Measurements from ENCODE around the gene CHRNG.
"Not testable (repeated sequence)": the region's sequence is repeated elsewhere in the genome, so short reads cannot be mapped to it uniquely, and the experiment has no call there.

The CHRNG gene

GRCh38 chr2:232527905-232528470 lies 11.5 kb upstream of the CHRNG start:
- no peak for DNase-seq (ENCODE audit: low read depth in 1 of 2, low spot score in 1 of 2)

- DNase-seq (ENCODE audit: low read depth in 1 of 2, low spot score in 1 of 2) = no peak
Measured at GRCh38 chr2:232528746-232529460, 10.6 kb upstream of the CHRNG start.

DNA sequence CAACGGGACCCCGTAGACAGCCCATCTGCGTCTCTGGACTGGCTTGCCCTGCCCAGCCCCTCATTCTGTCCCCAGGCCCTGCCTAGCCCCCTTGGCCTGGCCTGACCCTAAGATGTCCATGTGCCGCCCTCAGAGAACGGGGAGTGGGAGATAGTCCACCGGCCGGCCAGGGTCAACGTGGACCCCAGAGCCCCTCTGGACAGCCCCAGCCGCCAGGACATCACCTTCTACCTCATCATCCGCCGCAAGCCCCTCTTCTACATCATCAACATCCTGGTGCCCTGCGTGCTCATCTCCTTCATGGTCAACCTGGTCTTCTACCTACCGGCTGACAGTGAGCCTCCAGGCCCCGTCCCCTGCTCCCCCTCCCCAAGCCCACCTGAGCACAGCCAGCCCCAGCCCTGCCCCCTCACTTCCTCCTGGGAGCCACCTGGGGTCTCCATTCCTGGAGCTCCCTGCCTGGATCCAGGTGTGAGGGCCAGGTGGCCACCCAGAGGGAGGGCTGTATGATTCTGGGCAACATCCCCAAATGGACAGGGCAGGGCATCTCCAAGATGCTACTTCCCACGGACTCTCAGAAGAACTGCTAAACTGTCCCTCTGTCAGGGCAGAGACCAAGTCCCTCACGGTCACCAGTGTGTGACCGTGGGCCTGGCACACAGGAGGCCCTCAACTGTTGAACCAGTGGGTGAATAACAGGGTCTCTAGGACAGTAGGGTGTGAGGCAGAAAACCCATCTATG lies 9.5 kb upstream of the CHRNG start:
- no peak for DNase-seq (ENCODE audit: low read depth in 1 of 2, low spot score in 1 of 2)

DNA sequence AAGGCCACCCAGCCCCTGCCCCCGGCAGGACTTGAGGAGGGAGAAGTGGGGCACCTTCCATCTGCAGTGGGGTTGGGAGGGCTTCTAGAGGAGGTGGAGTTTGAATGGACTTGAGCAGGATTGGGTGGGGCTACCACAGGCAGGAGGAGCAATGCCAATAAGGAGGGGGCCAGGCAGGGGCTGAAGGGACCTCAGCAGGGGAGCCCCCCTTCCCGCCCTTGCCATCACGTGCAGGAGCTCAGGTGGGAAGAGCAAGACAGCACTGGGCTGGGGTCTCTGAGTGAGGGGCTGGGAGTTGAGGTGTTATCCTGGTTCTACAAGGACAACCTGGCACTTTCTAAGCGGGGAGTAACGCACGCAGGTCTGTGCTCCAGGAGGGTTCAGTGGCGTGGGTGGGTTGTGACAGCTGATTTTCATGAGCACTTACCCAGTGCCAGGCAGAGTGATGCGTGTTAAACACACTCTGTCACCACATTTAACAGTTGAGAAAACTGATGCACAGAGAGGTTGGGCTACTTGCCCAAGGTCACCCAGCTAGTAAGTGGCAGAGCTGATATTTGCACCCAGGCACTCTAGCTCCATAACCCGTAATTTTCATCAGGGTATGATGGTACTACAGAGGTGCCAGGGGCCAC lies 8.7 kb upstream of the CHRNG start:
- DNase-seq (ENCODE audit: low read depth in 1 of 2, low spot score in 1 of 2) = no peak

GRCh38 chr2:232532419-232532818 lies 7.1 kb upstream of the CHRNG start:
- no peak for DNase-seq (ENCODE audit: low read depth in 1 of 2, low spot score in 1 of 2)

DNA sequence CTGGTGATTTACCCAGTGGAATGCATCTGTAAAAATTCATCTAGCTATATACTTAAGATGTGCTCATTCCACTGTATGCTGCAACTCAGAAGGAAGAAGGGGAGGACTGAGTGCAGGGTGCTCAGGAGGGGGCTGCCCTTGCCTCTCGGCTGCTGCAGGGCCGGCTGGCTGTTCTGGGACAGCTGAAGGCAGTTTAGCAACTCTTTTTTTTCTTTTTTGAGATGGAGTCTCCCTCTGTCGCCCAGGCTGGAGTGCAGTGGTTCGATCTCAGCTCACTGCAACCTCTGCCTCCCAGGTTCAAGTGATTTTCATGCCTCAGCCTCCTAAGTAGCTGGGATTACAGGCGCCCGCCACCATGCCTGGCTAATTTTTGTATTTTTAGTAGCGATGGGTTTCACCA lies 6.7 kb upstream of the CHRNG start:
- DNase-seq (ENCODE audit: low read depth in 1 of 2, low spot score in 1 of 2) = not testable (repeated sequence)

- no peak for DNase-seq (ENCODE audit: low read depth in 1 of 2, low spot score in 1 of 2)
Measured at GRCh38 chr2:232533944-232534710, 5.4 kb upstream of the CHRNG start.

DNA sequence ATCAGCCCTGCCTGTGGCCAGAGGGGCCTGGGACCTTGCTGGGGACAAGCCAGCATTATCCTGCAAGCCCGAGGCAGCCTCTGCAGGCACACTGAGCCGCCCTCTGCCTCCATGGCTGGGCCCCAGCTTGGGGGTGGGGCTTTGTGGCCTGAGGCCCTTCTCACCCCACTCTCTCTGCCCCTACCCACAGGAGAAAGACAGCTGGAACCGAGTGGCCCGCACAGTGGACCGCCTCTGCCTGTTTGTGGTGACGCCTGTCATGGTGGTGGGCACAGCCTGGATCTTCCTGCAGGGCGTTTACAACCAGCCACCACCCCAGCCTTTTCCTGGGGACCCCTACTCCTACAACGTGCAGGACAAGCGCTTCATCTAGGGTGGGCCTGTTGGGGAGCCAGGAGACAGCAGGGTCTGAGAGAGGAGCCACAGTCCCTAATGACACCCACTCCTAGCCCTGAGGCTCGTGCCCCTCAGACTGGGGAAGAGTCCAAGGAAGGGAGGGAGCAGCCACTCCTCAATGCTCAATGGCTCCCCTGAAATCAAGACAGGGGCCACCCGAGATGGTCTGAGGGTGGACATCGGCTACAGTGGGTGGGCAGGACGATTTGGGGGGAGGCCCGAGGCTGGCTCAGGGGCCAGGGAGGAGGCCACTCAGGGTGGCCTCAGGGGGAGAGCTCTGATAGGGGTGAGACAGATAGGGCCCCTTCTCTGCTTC lies 4.4 kb upstream of the CHRNG start:
- DNase-seq (ENCODE audit: low read depth in 1 of 2, low spot score in 1 of 2) = no peak

- no peak for DNase-seq (ENCODE audit: low read depth in 1 of 2, low spot score in 1 of 2)
Measured at GRCh38 chr2:232535761-232536530, 3.5 kb upstream of the CHRNG start.

DNA sequence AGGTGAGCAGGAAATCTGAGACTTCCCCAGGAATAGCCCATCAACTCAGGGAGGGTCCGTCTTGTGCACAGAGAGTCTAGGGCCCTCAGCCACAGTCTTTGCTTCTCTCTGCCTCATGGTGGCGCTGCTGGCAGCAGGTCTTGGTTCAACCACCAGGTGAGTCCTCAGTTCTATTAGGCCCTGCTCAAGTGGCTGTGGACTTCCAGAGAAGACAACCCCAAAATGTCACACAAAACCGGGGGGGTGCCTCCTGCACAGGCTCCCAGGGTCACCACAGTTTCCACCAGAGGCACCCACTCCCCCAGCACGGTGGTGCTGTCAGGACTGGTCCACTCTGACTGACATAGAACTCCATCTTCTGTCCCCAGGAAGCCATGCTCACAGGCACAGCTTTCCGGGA lies 2.4 kb upstream of the CHRNG start:
- DNase-seq (ENCODE audit: low read depth in 1 of 2, low spot score in 1 of 2) = no peak

GRCh38 chr2:232537499-232537898 lies 2.0 kb upstream of the CHRNG start:
- DNase-seq (ENCODE audit: low read depth in 1 of 2, low spot score in 1 of 2) = no peak

DNA sequence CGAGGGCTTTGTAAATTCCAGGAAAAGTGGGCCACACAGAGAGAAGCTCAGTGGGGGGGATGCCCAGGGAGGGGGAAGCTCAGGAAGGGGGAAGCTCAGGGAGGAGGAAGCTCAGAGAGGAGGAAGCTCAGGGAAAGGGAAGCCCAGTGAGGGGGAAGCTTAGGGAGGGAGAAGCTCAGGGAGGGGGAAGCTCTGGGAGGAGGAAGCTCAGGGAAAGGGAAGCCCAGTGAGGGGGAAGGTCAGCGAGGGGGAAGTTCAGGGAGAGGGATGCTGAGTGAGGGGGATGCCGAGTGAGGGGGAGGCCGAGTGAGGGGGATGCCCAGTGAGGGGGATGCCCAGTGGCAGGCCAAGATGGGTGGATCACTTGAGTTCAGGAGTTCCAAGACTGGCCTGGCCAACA lies 821 bp upstream of the CHRNG start:
- no peak for DNase-seq (ENCODE audit: low read depth in 1 of 2, low spot score in 1 of 2)

GRCh38 chr2:232540441-232541041 lies 1.0 kb downstream of the CHRNG start:
- DNase-seq (ENCODE audit: low read depth in 1 of 2, low spot score in 1 of 2) = no peak

DNA sequence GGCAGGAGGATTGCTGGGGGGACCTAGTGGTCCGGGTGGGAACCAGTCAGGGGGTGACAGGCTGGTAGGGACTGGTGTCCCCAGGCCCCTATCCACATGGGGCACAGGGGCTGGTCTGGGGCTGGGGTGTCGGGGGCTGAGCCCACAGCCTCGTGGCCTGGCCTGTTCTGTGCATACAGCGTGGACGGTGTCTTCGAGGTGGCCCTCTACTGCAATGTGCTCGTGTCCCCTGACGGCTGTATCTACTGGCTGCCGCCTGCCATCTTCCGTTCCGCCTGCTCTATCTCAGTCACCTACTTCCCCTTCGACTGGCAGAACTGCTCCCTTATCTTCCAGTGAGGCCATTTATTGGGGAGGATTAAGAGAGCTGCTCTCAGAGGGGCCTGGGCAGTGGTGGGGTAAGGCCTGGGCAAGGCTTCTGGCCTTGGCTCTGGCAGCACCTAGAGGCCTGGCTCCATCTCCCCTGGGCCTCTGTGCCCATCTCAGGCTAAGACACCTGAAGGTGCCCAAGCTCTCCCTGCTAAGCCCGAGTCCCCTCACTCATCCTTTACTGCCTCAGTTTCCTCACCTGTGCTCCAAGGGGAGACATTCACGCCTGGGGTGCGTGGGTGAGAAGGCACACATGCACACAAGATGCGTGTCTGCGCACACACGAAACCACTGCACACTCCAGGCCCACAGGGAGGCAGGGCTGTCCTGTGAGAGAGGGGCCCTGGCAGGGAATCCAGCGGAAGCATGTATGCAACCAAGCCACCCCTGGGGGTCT lies 1.9 kb downstream of the CHRNG start:
- no peak for DNase-seq (ENCODE audit: low read depth in 1 of 2, low spot score in 1 of 2)

- no peak for DNase-seq (ENCODE audit: low read depth in 1 of 2, low spot score in 1 of 2)
Measured at GRCh38 chr2:232541961-232542714, 2.6 kb downstream of the CHRNG start.

DNA sequence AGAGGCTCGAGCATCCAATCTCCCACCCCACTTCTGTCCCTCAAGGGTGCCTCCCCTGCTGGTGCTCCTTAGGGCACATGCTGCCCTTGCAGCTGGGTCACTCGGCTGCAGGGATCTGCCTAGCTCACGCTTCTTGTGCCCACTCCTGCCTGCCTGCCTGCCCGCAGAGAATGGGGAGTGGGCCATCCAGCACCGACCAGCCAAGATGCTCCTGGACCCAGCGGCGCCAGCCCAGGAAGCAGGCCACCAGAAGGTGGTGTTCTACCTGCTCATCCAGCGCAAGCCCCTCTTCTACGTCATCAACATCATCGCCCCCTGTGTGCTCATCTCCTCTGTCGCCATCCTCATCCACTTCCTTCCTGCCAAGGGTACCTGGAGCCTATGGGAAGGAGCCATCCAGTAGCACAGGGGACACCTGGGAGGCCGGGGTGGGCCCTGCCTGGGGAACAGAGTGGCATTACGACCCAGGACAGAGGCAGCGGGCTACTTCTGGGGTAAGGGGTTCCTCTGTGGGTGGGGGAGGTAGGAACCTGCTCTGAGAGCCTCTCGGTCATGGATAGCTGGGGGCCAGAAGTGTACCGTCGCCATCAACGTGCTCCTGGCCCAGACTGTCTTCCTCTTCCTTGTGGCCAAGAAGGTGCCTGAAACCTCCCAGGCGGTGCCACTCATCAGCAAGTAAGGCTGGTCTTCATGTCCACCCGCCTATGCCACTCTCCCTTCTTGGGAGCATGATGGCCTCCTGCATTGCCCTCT lies 3.4 kb downstream of the CHRNG start:
- no peak for DNase-seq (ENCODE audit: low read depth in 1 of 2, low spot score in 1 of 2)

DNA sequence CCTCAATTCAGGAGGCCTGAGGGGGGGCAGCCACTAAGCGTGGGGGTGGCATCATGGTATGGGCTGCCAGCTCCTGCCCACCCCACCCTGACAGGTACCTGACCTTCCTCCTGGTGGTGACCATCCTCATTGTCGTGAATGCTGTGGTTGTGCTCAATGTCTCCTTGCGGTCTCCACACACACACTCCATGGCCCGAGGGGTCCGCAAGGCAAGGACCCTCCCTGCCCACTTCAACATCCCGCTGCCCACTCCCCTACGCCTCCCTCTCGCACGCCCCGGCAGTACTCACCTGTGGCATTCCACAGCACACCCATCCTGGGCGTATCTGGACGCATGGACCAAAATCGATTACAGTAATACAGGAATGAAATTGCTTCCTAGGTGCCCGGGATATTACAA lies 4.0 kb downstream of the CHRNG start:
- no peak for DNase-seq (ENCODE audit: low read depth in 1 of 2, low spot score in 1 of 2)
